Measurements from ENCODE around the gene ENO1. TPM values are rescaled to one million over a fixed set of nuclear protein-coding genes. Genes with fewer than 3 reads are reported as not detected.

The ENO1 gene
- total RNA-seq, 2 experiments from 2014 or later, result 3,897 to 3,945 TPM

Other genes with a start within 250 kb of the ENO1 start
- 10 to 100 TPM; 32.9 to 33.6 TPM for gene RERE, start 61.0 kb downstream of the ENO1 start, total RNA-seq
- gene CA6, start 67.2 kb upstream of the ENO1 start, total RNA-seq, result 1 to 10 TPM; 2.3 to 2.5 TPM
- not detected for gene SLC2A7, start 147.7 kb upstream of the ENO1 start, total RNA-seq
- not detected for gene SLC2A5, start 190.9 kb upstream of the ENO1 start, total RNA-seq